ENCODE measurements around the gene CACNA1B.

Gene CACNA1B

DNA sequence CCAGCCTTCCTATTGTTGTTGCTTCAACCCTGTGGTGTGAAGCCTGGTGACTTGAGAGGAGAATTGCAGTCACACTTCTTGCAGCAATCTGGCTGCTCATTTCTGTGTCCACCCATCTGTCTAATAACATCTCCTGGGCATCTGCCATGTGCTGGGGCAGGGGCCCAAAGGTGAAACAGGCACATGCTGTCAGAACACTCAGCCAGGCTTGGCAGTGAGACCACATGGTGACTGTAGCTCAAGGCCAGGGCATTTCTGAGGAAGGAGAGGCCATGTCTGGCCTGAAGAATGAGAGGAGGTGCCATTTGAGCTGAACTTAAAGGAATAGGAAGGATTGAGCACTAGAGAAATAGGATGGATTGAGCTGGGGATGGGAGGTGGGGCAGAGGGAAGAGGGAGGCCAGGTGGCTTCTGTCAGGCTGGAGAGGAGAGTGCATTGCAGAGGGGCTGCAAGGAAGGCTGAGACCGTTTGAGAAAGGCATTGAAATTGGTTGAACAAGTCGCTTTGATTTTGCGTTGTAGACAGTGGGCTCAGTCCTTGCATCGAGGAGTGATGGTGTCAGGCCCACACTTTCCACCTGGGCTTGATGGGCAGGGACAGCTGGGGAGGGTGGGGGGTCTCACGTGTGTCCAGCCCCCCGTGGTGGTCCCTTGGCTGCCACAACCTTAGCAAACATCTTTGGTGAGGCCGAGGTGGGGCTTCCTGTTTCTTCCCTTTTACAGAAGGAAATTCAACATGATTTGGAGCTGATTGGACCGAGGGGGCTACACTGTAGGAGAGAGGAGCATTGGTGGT is 222.4 kb downstream of the CACNA1B start:
- DNase-seq (ENCODE audit: low read depth in 2 of 2), result no peak
- no peak for TF ChIP-seq CTCF (IDR thresholded peaks at IDR 0.05; ENCODE audit: low read depth, low read length)

GRCh38 chr9:138100711-138101350 is 223.2 kb downstream of the CACNA1B start:
- H3K4me3 ChIP-seq (replicated peaks in 1 of 2; ENCODE audit: low read depth in 2 of 2, low read length in 2 of 2), result no peak overlapping the region
- TF ChIP-seq CTCF (IDR thresholded peaks at IDR 0.05; ENCODE audit: low read depth, low read length), result no peak
- DNase-seq (ENCODE audit: low read depth in 2 of 2), result no peak

More for the DNA sequence above, 222.4 kb downstream of the CACNA1B start:
- H3K4me3 ChIP-seq (replicated peaks in 1 of 2; ENCODE audit: low read depth in 2 of 2, low read length in 2 of 2), result no peak overlapping the region

GRCh38 chr9:138101444-138102234 is 224.1 kb downstream of the CACNA1B start:
- no peak for TF ChIP-seq CTCF (IDR thresholded peaks at IDR 0.05; ENCODE audit: low read depth, low read length)
- no peak overlapping the region for H3K4me3 ChIP-seq (replicated peaks in 1 of 2; ENCODE audit: low read depth in 2 of 2, low read length in 2 of 2)
- no peak for DNase-seq (ENCODE audit: low read depth in 2 of 2)

DNA sequence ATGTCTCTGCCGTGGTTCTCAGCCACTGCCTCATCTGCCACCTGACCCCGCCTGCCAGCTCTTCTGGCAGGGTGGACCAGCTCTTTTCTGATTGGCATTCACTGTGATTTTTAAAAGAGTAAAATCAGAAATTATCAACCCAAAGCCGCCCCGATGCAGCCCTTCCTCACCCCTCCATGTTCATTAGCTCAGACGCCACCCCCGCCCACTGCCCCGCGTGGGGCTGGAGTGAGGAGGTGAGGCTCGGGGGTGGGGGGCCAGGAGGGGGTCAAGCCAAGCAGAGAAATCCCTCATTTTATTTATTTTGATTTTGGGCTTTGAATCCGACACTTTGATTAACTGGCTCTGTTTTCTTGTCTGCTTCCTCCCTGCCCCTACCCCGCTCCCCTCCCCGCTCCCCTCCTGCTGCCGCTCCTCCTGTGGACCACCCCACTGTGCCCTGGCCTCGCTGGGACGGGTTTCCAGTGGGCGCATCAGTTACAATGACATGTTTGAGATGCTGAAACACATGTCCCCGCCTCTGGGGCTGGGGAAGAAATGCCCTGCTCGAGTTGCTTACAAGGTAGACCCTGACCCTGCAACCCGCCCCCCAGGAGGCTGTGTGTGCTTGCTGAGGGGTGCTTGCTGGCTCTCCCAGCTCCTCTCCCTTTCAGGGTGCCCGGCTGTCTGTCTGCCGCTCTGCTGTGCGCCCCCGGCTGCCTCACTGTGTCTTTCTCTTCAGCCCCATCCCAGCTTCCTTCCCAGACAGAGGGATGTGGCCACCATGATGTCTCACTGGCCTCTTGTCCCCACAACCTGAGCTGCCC is 224.9 kb downstream of the CACNA1B start:
- no peak for TF ChIP-seq CTCF (IDR thresholded peaks at IDR 0.05; ENCODE audit: low read depth, low read length)
- no peak overlapping the region for H3K4me3 ChIP-seq (replicated peaks in 1 of 2; ENCODE audit: low read depth in 2 of 2, low read length in 2 of 2)
- no peak for DNase-seq (ENCODE audit: low read depth in 2 of 2)

GRCh38 chr9:138103111-138103848 is 225.7 kb downstream of the CACNA1B start:
- TF ChIP-seq CTCF (IDR thresholded peaks at IDR 0.05; ENCODE audit: low read depth, low read length), result no peak
- no peak for DNase-seq (ENCODE audit: low read depth in 2 of 2)
- H3K4me3 ChIP-seq (replicated peaks in 1 of 2; ENCODE audit: low read depth in 2 of 2, low read length in 2 of 2), result no peak overlapping the region

- no peak overlapping the region for H3K4me3 ChIP-seq (replicated peaks in 1 of 2; ENCODE audit: low read depth in 2 of 2, low read length in 2 of 2)
- no peak for DNase-seq (ENCODE audit: low read depth in 2 of 2)
- TF ChIP-seq CTCF (IDR thresholded peaks at IDR 0.05; ENCODE audit: low read depth, low read length), result no peak
Measured at GRCh38 chr9:138103849-138104206, 226.2 kb downstream of the CACNA1B start.
